Measurements from ENCODE around the gene NOXA1.

- TF ChIP-seq CTCF (IDR thresholded peaks at IDR 0.05; ENCODE audit: low read depth, low read length) (no peak), POLR2A (IDR thresholded peaks at IDR 0.05; ENCODE audit: extremely low read depth, insufficient read length) (no peak)
- TF ChIP-seq, protein P1, sequence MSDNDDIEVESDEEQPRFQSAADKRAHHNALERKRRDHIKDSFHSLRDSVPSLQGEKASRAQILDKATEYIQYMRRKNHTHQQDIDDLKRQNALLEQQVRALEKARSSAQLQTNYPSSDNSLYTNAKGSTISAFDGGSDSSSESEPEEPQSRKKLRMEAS (IDR thresholded peaks at IDR 0.05; ENCODE audit: low read depth, low read length): no peak
Observed at GRCh38 chr9:137456864-137457405, 33.7 kb downstream of the NOXA1 start.
